ENCODE measurements around the gene MAGI1. TPM values are rescaled to one million over a fixed set of nuclear protein-coding genes. Genes with fewer than 3 reads are reported as not detected.

Gene MAGI1
- total RNA-seq, 1 donor from 2014 or later: not detected

DNA sequence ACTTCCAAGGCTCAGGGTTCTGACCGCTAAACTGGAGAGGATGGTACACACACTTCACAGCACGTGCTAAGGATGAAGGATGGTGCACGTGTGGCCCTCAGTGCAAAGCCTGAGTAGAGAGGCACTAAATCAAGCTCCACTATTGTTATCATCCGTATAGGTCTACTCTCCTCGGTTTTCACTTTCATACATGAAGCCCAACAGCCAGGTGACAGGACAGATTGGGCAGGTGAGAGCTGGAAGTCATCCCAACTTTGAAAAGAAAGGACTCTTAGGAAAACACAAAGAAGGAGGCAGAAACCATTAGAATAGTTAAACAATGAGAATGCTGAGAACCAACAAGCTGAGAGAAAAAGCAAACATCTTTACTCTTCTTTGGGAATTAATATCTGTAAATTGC, 21.1 kb downstream of the MAGI1 start:
- Mint-ChIP-seq H3K27me3 (no peaks in the 10 kb centered on the region), H3K4me3 (no peak overlapping the region), H3K4me1 (no peaks in the 10 kb centered on the region), H3K9me3 (no peaks in the 10 kb centered on the region), H3K27ac (no peak overlapping the region), H3K36me3 (ENCODE audit: low read depth) (no peaks in the 10 kb centered on the region)
- no peak for ATAC-seq (ENCODE audit: low read depth)
- ChIA-PET POLR2A (no interaction called here), CTCF (no interaction called here)
- intact Hi-C loops (cut with micrococcal nuclease): no loop called here
- TF ChIP-seq CTCF (IDR thresholded peaks at IDR 0.05): no peak
- DNase-seq: no peak

DNA sequence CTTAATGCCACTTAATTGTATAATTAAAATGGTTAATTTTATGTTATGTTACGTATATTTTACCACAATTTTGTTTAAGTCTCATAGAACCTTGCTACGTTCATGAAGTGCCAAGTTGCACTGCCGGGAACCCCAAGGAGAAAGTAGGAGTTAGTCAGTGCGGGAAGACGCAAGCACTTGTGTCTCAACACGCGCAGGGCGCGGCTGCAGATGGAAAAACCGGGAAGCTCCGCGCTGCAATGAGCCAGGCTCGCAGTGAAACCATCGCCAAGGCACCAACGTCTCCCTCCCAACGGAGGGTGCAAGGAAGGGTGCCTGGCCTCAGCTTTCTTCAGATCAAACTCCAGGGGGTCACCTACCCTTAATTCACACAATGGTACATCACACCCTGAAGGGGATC, 21.6 kb downstream of the MAGI1 start:
- ChIA-PET POLR2A (no interaction called here), CTCF (no interaction called here)
- Mint-ChIP-seq H3K9me3 (no peaks in the 10 kb centered on the region), H3K27ac (no peak overlapping the region), H3K36me3 (ENCODE audit: low read depth) (no peaks in the 10 kb centered on the region), H3K27me3 (no peaks in the 10 kb centered on the region), H3K4me3 (no peak overlapping the region), H3K4me1 (no peaks in the 10 kb centered on the region)
- ATAC-seq (ENCODE audit: low read depth) (no peak), DNase-seq (no peak)
- no peak for TF ChIP-seq CTCF (IDR thresholded peaks at IDR 0.05)
- intact Hi-C loops (cut with micrococcal nuclease): no loop called here

- Mint-ChIP-seq H3K4me3 (no peak overlapping the region), H3K9me3 (no peaks in the 10 kb centered on the region), H3K27me3 (no peaks in the 10 kb centered on the region), H3K4me1 (no peaks in the 10 kb centered on the region), H3K27ac (no peak overlapping the region), H3K36me3 (ENCODE audit: low read depth) (no peaks in the 10 kb centered on the region)
- POLR2A ChIA-PET: no interaction called here
- CTCF ChIA-PET: no interaction called here
- no peak for TF ChIP-seq CTCF (IDR thresholded peaks at IDR 0.05)
- DNase-seq (no peak), ATAC-seq (ENCODE audit: low read depth) (no peak)
- intact Hi-C loops (cut with micrococcal nuclease): no loop called here
Measured at GRCh38 chr3:66015841-66016240, 22.9 kb downstream of the MAGI1 start.

DNA sequence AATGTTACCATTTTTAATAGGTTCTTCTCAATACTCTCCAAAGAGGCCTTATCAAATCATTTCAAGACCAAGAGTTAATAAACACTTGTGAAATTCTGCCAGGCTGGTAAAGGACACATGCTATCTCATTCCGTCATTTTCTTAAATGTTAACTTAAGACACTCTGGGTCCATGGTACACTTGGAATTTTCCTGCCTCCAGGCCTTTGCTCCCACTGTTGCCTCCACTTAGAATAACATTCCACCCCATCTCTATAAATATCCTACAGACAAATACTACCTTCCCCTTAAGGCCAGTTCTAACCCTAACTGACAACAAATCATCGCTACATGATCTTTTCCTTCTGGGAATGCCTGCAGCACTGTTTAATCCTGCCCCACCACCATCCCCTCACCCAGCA, 24.1 kb downstream of the MAGI1 start:
- Mint-ChIP-seq H3K27ac (no peak overlapping the region), H3K9me3 (no peaks in the 10 kb centered on the region), H3K27me3 (no peaks in the 10 kb centered on the region), H3K4me1 (no peaks in the 10 kb centered on the region), H3K36me3 (ENCODE audit: low read depth) (no peaks in the 10 kb centered on the region), H3K4me3 (no peak overlapping the region)
- intact Hi-C loops (cut with micrococcal nuclease): no loop called here
- ATAC-seq (ENCODE audit: low read depth): no peak
- ChIA-PET CTCF (no interaction called here), POLR2A (no interaction called here)
- no peak for TF ChIP-seq CTCF (IDR thresholded peaks at IDR 0.05)
- no peak for DNase-seq

DNA sequence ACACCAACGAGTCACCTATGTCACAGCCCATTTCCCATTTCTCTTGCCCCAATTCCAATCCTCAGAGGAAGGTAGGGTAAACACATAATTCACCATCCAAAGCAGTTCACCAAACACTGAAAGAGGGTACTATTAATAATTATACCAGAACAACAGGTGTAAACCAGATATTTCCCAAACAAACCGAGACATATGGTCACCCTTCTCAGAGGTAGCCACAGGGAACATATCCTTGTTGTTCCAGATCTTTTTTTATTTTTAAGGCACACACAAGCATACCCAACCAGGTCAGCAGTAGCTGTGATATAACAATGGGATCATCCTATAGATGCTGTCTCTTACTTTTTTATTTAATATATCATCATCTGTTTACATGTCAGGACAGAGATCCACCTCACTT, 24.7 kb downstream of the MAGI1 start:
- DNase-seq (no peak), ATAC-seq (ENCODE audit: low read depth) (no peak)
- Mint-ChIP-seq H3K9me3 (no peaks in the 10 kb centered on the region), H3K27ac (no peak overlapping the region), H3K27me3 (no peaks in the 10 kb centered on the region), H3K4me3 (no peak overlapping the region), H3K4me1 (no peaks in the 10 kb centered on the region), H3K36me3 (ENCODE audit: low read depth) (no peaks in the 10 kb centered on the region)
- TF ChIP-seq CTCF (IDR thresholded peaks at IDR 0.05): no peak
- POLR2A ChIA-PET: no interaction called here
- CTCF ChIA-PET: no interaction called here
- intact Hi-C loops (cut with micrococcal nuclease): no loop called here

Data from activated B cell treated with CpG ODN at 0.5 μM for 24 hours (primary cell).